HG03439 (cell line): Measurements from ENCODE around the gene SFMBT1.
A peak's percentile ranks its signal among the peaks of the same experiment; 100 is the strongest.

ENCODE experiments used
- ATAC-seq: cut with Tn5 transposase; IDR thresholded peaks from one replicate; pipeline ENCODE4 v1.9.1; 2021; ENCODE audit warnings: mild to moderate bottlenecking, moderate library complexity; ENCODE audit not compliant: unreplicated experiment

The SFMBT1 gene

GRCh38 chr3:52926554-52926953 is 119.3 kb downstream of the SFMBT1 start:
- ATAC-seq, result no peak

GRCh38 chr3:52925405-52926313 is 120.2 kb downstream of the SFMBT1 start:
- ATAC-seq, result no peak

- no peak for ATAC-seq
These were observed 121.9 kb downstream of the SFMBT1 start for GRCh38 chr3:52923963-52924362.

- no peak for ATAC-seq
These were observed 125.0 kb downstream of the SFMBT1 start for GRCh38 chr3:52920841-52921240.

GRCh38 chr3:52917044-52917443 is 128.8 kb downstream of the SFMBT1 start:
- ATAC-seq, result no peak

- ATAC-seq, result no peak
These were observed 130.6 kb downstream of the SFMBT1 start for GRCh38 chr3:52915294-52915693.

GRCh38 chr3:52912885-52913731 is 132.8 kb downstream of the SFMBT1 start:
- ATAC-seq, result no peak

GRCh38 chr3:52910823-52911222 is 135.1 kb downstream of the SFMBT1 start:
- no peak for ATAC-seq

- ATAC-seq, result no peak
These were observed 138.4 kb downstream of the SFMBT1 start for GRCh38 chr3:52907497-52907896.

GRCh38 chr3:52904552-52904951 is 141.3 kb downstream of the SFMBT1 start:
- no peak for ATAC-seq

- no peak for ATAC-seq
These were observed 141.9 kb downstream of the SFMBT1 start for GRCh38 chr3:52904000-52904399.

GRCh38 chr3:52897130-52898122 is 148.4 kb downstream of the SFMBT1 start, which contains the start of gene STIMATE:
STIMATE (minus strand) TSS chr3:52897548; CDS start chr3:52897450, 98 bp downstream.
- ATAC-seq, result peak; percentile 93

GRCh38 chr3:52896613-52897012 is 149.3 kb downstream of the SFMBT1 start:
- ATAC-seq, result no peak

GRCh38 chr3:52896151-52896550 is 149.7 kb downstream of the SFMBT1 start:
- ATAC-seq, result no peak

GRCh38 chr3:52895418-52895817 is 150.5 kb downstream of the SFMBT1 start:
- ATAC-seq, result no peak

- no peak for ATAC-seq
These were observed 151.1 kb downstream of the SFMBT1 start for GRCh38 chr3:52894756-52895155.

- ATAC-seq, result no peak
These were observed 152.2 kb downstream of the SFMBT1 start for GRCh38 chr3:52893723-52894122.

- no peak for ATAC-seq
These were observed 153.1 kb downstream of the SFMBT1 start for GRCh38 chr3:52892625-52893311.

GRCh38 chr3:52892290-52892624 is 153.6 kb downstream of the SFMBT1 start:
- ATAC-seq, result no peak

GRCh38 chr3:52891615-52892081 is 154.2 kb downstream of the SFMBT1 start:
- ATAC-seq, result no peak
